ENCODE results near the gene TMEM235.

DNA sequence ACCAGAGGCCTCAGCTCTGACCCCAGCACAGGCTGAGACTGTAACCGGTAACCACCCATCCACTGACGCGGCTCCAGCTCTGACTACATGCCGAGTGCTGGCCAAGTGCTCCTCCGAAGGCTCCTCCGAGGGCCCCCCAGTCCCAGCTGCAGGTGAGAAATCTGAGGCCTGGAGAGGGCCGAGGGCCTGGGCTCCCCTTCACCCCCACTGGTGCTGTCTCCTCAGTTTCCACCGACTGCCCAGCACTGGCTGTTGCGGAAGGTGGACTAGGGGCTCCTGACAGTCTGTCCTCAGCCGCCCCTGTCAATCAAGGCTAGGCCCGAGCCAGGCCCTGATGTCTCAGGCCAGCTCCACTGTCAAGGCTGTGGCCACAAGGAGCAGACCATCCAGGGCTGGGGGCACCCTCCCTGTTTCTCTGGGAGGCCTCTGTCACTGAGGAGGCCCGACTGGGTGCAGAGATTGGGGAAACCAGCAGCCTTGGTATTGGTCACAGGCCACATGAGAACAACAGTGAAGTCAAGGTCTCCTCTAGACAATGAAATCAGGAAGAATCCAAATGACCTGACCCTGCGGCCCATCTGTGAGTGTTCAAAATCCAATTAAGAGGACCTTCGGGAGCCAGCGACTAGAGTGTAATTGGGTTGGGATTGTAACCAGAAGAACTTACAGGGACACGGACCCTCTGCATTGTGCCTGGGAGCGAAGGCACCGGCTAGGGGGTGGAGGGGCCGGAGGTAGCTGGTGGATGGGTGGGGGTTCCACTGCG, 5.1 kb downstream of the TMEM235 start:
- no peak for TF ChIP-seq FOS (IDR thresholded peaks at IDR 0.05; ENCODE audit: borderline replicate concordance, insufficient read depth, low read length)
- TF ChIP-seq CTCF (IDR thresholded peaks at IDR 0.05; ENCODE audit: extremely low read depth in 1 of 2, insufficient read depth in 1 of 2, low read depth in 1 of 2, low read length in 2 of 2) = no peak
- TF ChIP-seq POLR2A (IDR thresholded peaks at IDR 0.05; ENCODE audit: low read depth, low read length) = no peak
